ENCODE data around the gene RRP9. TPM values are rescaled to one million over a fixed set of nuclear protein-coding genes. Genes with fewer than 3 reads are reported as not detected.

RRP9 gene
- total RNA-seq, 1 experiment from 2014 or later, result 71.3 TPM

DNA sequence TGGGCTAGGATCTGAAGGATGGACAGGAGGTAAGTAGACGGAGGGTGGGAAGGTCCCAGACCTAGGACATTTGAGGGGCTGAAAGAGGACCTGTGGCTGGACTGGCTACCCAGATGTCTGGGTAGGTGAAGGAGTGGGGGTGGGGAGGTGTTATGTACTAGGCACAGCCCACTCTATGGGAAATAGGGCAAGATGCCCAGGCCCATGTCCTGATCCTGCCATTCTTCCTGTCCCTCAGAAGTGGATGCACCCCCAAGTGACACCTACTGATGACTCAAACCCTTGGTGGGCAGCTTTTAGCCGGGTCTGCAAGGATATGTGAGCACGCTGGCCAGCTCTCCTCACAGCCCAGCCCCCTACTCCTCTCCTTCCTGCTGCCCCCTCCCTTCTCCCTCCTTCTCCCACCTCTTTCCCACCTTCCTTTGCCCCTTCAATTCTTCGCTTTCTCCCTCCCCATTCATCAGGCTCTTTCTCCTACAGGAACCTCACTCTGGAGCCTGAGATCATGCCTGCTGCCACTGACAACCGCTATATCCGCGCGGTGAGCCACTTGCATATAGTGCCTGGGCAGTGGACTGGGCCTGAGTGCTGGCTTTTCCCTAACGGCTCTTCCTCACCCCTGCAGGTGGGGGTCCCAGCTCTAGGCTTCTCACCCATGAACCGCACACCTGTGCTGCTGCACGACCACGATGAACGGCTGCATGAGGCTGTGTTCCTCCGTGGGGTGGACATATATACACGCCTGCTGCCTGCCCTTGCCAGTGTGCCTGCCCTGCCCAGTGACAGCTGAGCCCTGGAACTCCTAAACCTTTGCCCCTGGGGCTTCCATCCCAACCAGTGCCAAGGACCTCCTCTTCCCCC is 46.8 kb upstream of the RRP9 start:
- H3K27ac ChIP-seq (ENCODE audit: low read depth, low read length), result no peak overlapping the region
- no peak for DNase-seq (ENCODE audit: low read depth, low spot score)
- no peak overlapping the region for H3K4me3 ChIP-seq (replicated peaks in 1 of 2; ENCODE audit: low read depth in 1 of 2, low read length in 2 of 2)
- H2AFZ ChIP-seq (ENCODE audit: low read depth, low read length, poor library complexity, severe bottlenecking), result no peak overlapping the region
- ChIA-PET CTCF (no interaction called here), RAD21 (ENCODE audit: low non-redundant PET in 1 of 2, low total read pairs in 2 of 2, uncharacterized antibody in 2 of 2, unreplicated experiment in 2 of 2) (no interaction called here), POLR2A (no interaction called here)
- BruUV-seq (replicated peaks), result no TSS peak
- no peak overlapping the region for H3K9ac ChIP-seq (ENCODE audit: low read length)
- TF ChIP-seq CBX3 (IDR thresholded peaks at IDR 0.05; ENCODE audit: low read depth), result no peak
- TF ChIP-seq EGR1 (IDR thresholded peaks at IDR 0.05; ENCODE audit: low read depth), result no peak
- TF ChIP-seq ZFX (IDR thresholded peaks at IDR 0.05), result no peak
- TF ChIP-seq ZNF274 (IDR thresholded peaks at IDR 0.05; ENCODE audit: low read depth, low read length), result no peak
- TF ChIP-seq, protein P1, sequence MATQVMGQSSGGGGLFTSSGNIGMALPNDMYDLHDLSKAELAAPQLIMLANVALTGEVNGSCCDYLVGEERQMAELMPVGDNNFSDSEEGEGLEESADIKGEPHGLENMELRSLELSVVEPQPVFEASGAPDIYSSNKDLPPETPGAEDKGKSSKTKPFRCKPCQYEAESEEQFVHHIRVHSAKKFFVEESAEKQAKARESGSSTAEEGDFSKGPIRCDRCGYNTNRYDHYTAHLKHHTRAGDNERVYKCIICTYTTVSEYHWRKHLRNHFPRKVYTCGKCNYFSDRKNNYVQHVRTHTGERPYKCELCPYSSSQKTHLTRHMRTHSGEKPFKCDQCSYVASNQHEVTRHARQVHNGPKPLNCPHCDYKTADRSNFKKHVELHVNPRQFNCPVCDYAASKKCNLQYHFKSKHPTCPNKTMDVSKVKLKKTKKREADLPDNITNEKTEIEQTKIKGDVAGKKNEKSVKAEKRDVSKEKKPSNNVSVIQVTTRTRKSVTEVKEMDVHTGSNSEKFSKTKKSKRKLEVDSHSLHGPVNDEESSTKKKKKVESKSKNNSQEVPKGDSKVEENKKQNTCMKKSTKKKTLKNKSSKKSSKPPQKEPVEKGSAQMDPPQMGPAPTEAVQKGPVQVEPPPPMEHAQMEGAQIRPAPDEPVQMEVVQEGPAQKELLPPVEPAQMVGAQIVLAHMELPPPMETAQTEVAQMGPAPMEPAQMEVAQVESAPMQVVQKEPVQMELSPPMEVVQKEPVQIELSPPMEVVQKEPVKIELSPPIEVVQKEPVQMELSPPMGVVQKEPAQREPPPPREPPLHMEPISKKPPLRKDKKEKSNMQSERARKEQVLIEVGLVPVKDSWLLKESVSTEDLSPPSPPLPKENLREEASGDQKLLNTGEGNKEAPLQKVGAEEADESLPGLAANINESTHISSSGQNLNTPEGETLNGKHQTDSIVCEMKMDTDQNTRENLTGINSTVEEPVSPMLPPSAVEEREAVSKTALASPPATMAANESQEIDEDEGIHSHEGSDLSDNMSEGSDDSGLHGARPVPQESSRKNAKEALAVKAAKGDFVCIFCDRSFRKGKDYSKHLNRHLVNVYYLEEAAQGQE (IDR thresholded peaks at IDR 0.05; ENCODE audit: low read depth), result no peak
- no peak for TF ChIP-seq SP1 (IDR thresholded peaks at IDR 0.05; ENCODE audit: low read depth)
- TF ChIP-seq, protein P2, sequence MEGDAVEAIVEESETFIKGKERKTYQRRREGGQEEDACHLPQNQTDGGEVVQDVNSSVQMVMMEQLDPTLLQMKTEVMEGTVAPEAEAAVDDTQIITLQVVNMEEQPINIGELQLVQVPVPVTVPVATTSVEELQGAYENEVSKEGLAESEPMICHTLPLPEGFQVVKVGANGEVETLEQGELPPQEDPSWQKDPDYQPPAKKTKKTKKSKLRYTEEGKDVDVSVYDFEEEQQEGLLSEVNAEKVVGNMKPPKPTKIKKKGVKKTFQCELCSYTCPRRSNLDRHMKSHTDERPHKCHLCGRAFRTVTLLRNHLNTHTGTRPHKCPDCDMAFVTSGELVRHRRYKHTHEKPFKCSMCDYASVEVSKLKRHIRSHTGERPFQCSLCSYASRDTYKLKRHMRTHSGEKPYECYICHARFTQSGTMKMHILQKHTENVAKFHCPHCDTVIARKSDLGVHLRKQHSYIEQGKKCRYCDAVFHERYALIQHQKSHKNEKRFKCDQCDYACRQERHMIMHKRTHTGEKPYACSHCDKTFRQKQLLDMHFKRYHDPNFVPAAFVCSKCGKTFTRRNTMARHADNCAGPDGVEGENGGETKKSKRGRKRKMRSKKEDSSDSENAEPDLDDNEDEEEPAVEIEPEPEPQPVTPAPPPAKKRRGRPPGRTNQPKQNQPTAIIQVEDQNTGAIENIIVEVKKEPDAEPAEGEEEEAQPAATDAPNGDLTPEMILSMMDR (IDR thresholded peaks at IDR 0.05 in 2 of 3, conservative IDR thresholded peaks at IDR 0.05 in 1 of 3; ENCODE audit: borderline replicate concordance in 1 of 3, insufficient read depth in 1 of 3, low read depth in 2 of 3, low read length in 2 of 3), result no peak
- TF ChIP-seq YY1 (IDR thresholded peaks at IDR 0.05; ENCODE audit: extremely low read depth, insufficient replicate concordance, low read depth, low read length), result no peak
- no peak for TF ChIP-seq ELF1 (IDR thresholded peaks at IDR 0.05; ENCODE audit: borderline replicate concordance, low read depth)
- no peak for TF ChIP-seq SRF (IDR thresholded peaks at IDR 0.05; ENCODE audit: low read depth)
- no peak for TF ChIP-seq EZH2phosphoT487 (IDR thresholded peaks at IDR 0.05; ENCODE audit: borderline replicate concordance)
- TF ChIP-seq FOSL1 (IDR thresholded peaks at IDR 0.05; ENCODE audit: low read depth), result no peak
- TF ChIP-seq SIN3A (IDR thresholded peaks at IDR 0.05; ENCODE audit: low read depth), result no peak
- TF ChIP-seq, protein P3, sequence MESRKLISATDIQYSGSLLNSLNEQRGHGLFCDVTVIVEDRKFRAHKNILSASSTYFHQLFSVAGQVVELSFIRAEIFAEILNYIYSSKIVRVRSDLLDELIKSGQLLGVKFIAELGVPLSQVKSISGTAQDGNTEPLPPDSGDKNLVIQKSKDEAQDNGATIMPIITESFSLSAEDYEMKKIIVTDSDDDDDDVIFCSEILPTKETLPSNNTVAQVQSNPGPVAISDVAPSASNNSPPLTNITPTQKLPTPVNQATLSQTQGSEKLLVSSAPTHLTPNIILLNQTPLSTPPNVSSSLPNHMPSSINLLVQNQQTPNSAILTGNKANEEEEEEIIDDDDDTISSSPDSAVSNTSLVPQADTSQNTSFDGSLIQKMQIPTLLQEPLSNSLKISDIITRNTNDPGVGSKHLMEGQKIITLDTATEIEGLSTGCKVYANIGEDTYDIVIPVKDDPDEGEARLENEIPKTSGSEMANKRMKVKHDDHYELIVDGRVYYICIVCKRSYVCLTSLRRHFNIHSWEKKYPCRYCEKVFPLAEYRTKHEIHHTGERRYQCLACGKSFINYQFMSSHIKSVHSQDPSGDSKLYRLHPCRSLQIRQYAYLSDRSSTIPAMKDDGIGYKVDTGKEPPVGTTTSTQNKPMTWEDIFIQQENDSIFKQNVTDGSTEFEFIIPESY (IDR thresholded peaks at IDR 0.05; ENCODE audit: extremely low read depth, insufficient replicate concordance, low read length), result no peak
- no peak for TF ChIP-seq EZH2 (IDR thresholded peaks at IDR 0.05)
- H3K9me3 ChIP-seq (ENCODE audit: control insufficient read depth in 1 of 2, insufficient read depth in 1 of 2, low read depth in 1 of 2, low read length in 2 of 2), result no peaks in the 10 kb centered on the region
- H3K36me3 ChIP-seq (ENCODE audit: control insufficient read depth in 1 of 2, insufficient read depth in 2 of 2, low read length in 2 of 2), result peaks cover 2 to 10% of the 10 kb centered on the region in 2 experiments; a peak in 2 of 4 replicates
- intact Hi-C loops (cut with micrococcal nuclease), result no loop called here
- no peaks in the 10 kb centered on the region; the same call in 1 of the 2 replicates for H4K20me1 ChIP-seq (ENCODE audit: insufficient read depth)
- H3K79me2 ChIP-seq (ENCODE audit: insufficient read depth, low read length), result peaks cover 7% of the 10 kb centered on the region; the same call in 1 of the 2 replicates
- no peaks in the 10 kb centered on the region for H3K27me3 ChIP-seq (ENCODE audit: insufficient read depth, low read length)
- H3K9me2 ChIP-seq (ENCODE audit: insufficient read depth), result no peaks in the 10 kb centered on the region
- peaks cover 8 to 50% of the 10 kb centered on the region in 2 experiments for H3K4me1 ChIP-seq (ENCODE audit: control insufficient read depth in 1 of 2, insufficient read depth in 2 of 2, low read length in 2 of 2)
- no peak for ATAC-seq
- no peak overlapping the region for H3K4me2 ChIP-seq (ENCODE audit: low read length)
